ENCODE results near the gene CDH4. TPM values are rescaled to one million over a fixed set of nuclear protein-coding genes. Genes with fewer than 3 reads are reported as not detected.

The CDH4 gene
- total and polyA plus RNA-seq, 2 of the 4 experiments (the other 2 are of a cell fraction): 1.6 to 3.5 TPM

- Histone ChIP-seq H2AFZ (replicated peaks; ENCODE audit: low read length, poor library complexity) (no peak overlapping the region), H3K27ac (ENCODE audit: insufficient read depth, low read length) (no peak overlapping the region), H2AK9ac (replicated peaks; ENCODE audit: low read depth, low read length, poor library complexity) (no peak overlapping the region), H3K36me3 (ENCODE audit: control insufficient read depth, insufficient read depth, low read length) (no peaks in the 10 kb centered on the region), H3K18ac (ENCODE audit: low read depth, low read length) (no peak overlapping the region), H3K23ac (ENCODE audit: low read depth, low read length) (no peak overlapping the region), H4K91ac (ENCODE audit: insufficient read depth, low read depth, low read length) (no peak overlapping the region), H3K9me3 (ENCODE audit: control insufficient read depth, insufficient read depth, low read length) (peaks cover 3% of the 10 kb centered on the region; the same call in 1 of the 2 replicates), H2BK120ac (ENCODE audit: low read depth, low read length) (no peak overlapping the region), H4K5ac (ENCODE audit: low read depth, low read length) (no peak overlapping the region), H3K27me3 (ENCODE audit: control insufficient read depth, insufficient read depth, low read length) (no peaks in the 10 kb centered on the region), H3K14ac (replicated peaks; ENCODE audit: low read depth, low read length) (no peak overlapping the region), H2BK15ac (ENCODE audit: low read depth, low read length) (no peak overlapping the region), H4K20me1 (ENCODE audit: insufficient read depth, low read length) (no peaks in the 10 kb centered on the region; the same call in 1 of the 2 replicates), H3K4me2 (ENCODE audit: low read depth, low read length) (no peak overlapping the region), H3K9ac (ENCODE audit: low read depth, low read length) (no peak overlapping the region), H2BK20ac (ENCODE audit: low read depth, low read length) (no peak overlapping the region), H3K9me1 (ENCODE audit: insufficient read depth, low read length) (no peaks in the 10 kb centered on the region; the same call in 1 of the 2 replicates), H3K4me1 (ENCODE audit: control insufficient read depth, insufficient read depth, low read length) (no peaks in the 10 kb centered on the region), H3K56ac (ENCODE audit: extremely low read depth, insufficient read depth, low read length) (no peak overlapping the region), H3K4me3 (ENCODE audit: insufficient read depth, low read depth, low read length) (no peak overlapping the region), H2AK5ac (ENCODE audit: low read depth, low read length) (no peak overlapping the region), H4K8ac (ENCODE audit: low read depth in 2 of 2, low read length in 2 of 2) (no peak overlapping the region), H3K4ac (ENCODE audit: low read depth, low read length) (no peak overlapping the region), H3K79me1 (ENCODE audit: low read depth in 1 of 2, low read length in 2 of 2) (no peaks in the 10 kb centered on the region), H2BK5ac (ENCODE audit: low read depth, low read length, poor library complexity, severe bottlenecking) (no peak overlapping the region)
- CTCF ChIA-PET: no interaction called here
- no peak for ATAC-seq (ENCODE audit: low read depth)
- DNase-seq: no peak
- in situ Hi-C loops (cut with MboI; ENCODE audit: low sequenced_read_pairs) (no loop called here), intact Hi-C loops (cut with micrococcal nuclease) (no loop called here), dilution Hi-C loops (cut with HindIII; ENCODE audit: low sequenced_read_pairs, unreplicated experiment) (no loop called here)
- POLR2A ChIA-PET (ENCODE audit: unreplicated experiment): no interaction called here
- TF ChIP-seq RFX5 (IDR thresholded peaks at IDR 0.05; ENCODE audit: low read depth, low read length): no peak
- no peak for TF ChIP-seq ELK1 (IDR thresholded peaks at IDR 0.05; ENCODE audit: borderline replicate concordance, low read depth, low read length)
- no peak for TF ChIP-seq RCOR1 (IDR thresholded peaks at IDR 0.05; ENCODE audit: insufficient replicate concordance, low read length)
- no peak for TF ChIP-seq NFE2L2 (IDR thresholded peaks at IDR 0.05; ENCODE audit: low read depth, low read length)
- no peak for TF ChIP-seq MXI1 (IDR thresholded peaks at IDR 0.05; ENCODE audit: borderline replicate concordance, low read depth, low read length)
- no peak for TF ChIP-seq FOS (IDR thresholded peaks at IDR 0.05; ENCODE audit: low read depth, low read length)
- WGBS, 2 experiments (ENCODE audit: extremely low coverage in 2 of 2, insufficient read length in 1 of 2): 77% methylated on average over 3 of the region's 12 CpGs; no CpG with 5 or more reads in 1 of the 2 experiments
- BruUV-seq (replicated peaks): no TSS peak
Measured at GRCh38 chr20:61643656-61644377, 391.8 kb downstream of the CDH4 start.

All from IMR-90 (cell line).